HG03558 (cell line): Measurements from ENCODE around the gene PATE3.

Source experiments
- ATAC-seq: cut with Tn5 transposase; IDR thresholded peaks from one replicate; pipeline ENCODE4 v1.9.1; 2021; ENCODE audit warnings: moderate number of reproducible peaks; ENCODE audit not compliant: unreplicated experiment; ENCODE audit errors: extremely low read depth

The PATE3 gene

DNA sequence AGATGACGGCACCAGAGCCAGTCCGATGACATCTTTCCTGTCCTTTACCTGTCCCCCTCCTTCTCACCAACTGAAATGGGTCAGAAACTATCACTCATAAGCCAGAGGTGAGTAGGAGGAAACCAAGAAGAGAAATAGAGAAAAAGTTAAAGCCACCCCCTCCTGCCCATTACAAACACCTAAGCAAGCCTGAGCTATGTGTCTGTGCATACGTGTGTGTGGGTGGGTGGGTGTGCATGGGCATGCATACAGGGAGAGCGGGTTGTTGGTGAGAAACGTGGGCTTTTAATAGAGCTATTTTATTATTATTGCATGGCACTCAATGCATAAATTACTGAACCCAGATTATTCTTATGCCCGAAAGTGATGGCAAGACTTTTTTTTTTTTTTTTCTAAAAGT is 47.8 kb downstream of the PATE3 start:
- no peak for ATAC-seq
